ENCODE results near the gene SRCAP. TPM values are rescaled to one million over a fixed set of nuclear protein-coding genes. Genes with fewer than 3 reads are reported as not detected.

SRCAP gene
- total RNA-seq, 2 donors from 2014 or later: 27.5 to 30.0 TPM

- Histone ChIP-seq H3K9me3 (no peaks in the 10 kb centered on the region), H3K4me3 (peak overlapping the region; percentile 38 to 64), H3K27ac (peak overlapping the region; percentile 95 to 99 (median 99)), H3K36me3 (replicated peaks in 1 of 2; ENCODE audit: insufficient read depth in 1 of 2, low read depth in 2 of 2) (peaks cover 0 to 11% of the 10 kb centered on the region in 2 donors), H3K27me3 (no peaks in the 10 kb centered on the region), H3K4me1 (peaks cover 49% of the 10 kb centered on the region)
- peak in 3 of 4 donors; percentile 75 to 97 (median 78) for DNase-seq
- TF ChIP-seq CTCF (IDR thresholded peaks at IDR 0.05) (peak in 1 of 7 experiments; percentile 7), POLR2A (IDR thresholded peaks at IDR 0.05) (peak in 1 of 3 donors; percentile 40)
- 0 to 1% methylated on average over 7 to 37 of the region's 64 CpGs for WGBS, 2 donors
- intact Hi-C loops (cut with DNase I): no loop called here
- ATAC-seq: peak; percentile 33
Observed at GRCh38 chr16:30658731-30659506, 40.1 kb upstream of the SRCAP start.

- H3K27me3 ChIP-seq: no peaks in the 10 kb centered on the region
- H3K36me3 ChIP-seq (replicated peaks in 1 of 2; ENCODE audit: insufficient read depth in 1 of 2, low read depth in 2 of 2): peaks cover 0 to 13% of the 10 kb centered on the region in 2 donors
- DNase-seq (peak in 2 of 4 donors; percentile 35 to 38), ATAC-seq (no peak)
- H3K9me3 ChIP-seq: no peaks in the 10 kb centered on the region
- peak overlapping the region; percentile 58 to 64 for H3K4me3 ChIP-seq
- H3K4me1 ChIP-seq: peaks cover 49% of the 10 kb centered on the region
- peak overlapping the region; percentile 95 to 99 (median 99) for H3K27ac ChIP-seq
- no peak for TF ChIP-seq POLR2A (IDR thresholded peaks at IDR 0.05)
- TF ChIP-seq CTCF (IDR thresholded peaks at IDR 0.05): no peak
- WGBS, 2 donors: 1% methylated on average over 25 to 54 of the region's 84 CpGs
- intact Hi-C loops (cut with DNase I): no loop called here
Observed at GRCh38 chr16:30659507-30660423, 39.2 kb upstream of the SRCAP start.

- Histone ChIP-seq H3K27ac (peak overlapping the region in 3 of 4 donors; percentile 99), H3K4me1 (peaks cover 49% of the 10 kb centered on the region), H3K4me3 (peak overlapping the region; percentile 58 to 63), H3K27me3 (no peaks in the 10 kb centered on the region), H3K36me3 (replicated peaks in 1 of 2; ENCODE audit: insufficient read depth in 1 of 2, low read depth in 2 of 2) (peaks cover 0 to 9% of the 10 kb centered on the region in 2 donors), H3K9me3 (no peaks in the 10 kb centered on the region)
- ATAC-seq (no peak), DNase-seq (no peak)
- TF ChIP-seq POLR2A (IDR thresholded peaks at IDR 0.05) (no peak), CTCF (IDR thresholded peaks at IDR 0.05) (no peak)
- WGBS, 2 donors: 41 to 42% methylated on average over 20 to 21 of the region's 21 CpGs
- intact Hi-C loops (cut with DNase I): no loop called here
Observed at GRCh38 chr16:30660424-30661261, 38.3 kb upstream of the SRCAP start.

- H3K4me1 ChIP-seq: peaks cover 39% of the 10 kb centered on the region
- intact Hi-C loops (cut with DNase I): no loop called here
- TF ChIP-seq POLR2A (IDR thresholded peaks at IDR 0.05) (no peak), CTCF (IDR thresholded peaks at IDR 0.05) (no peak)
- H3K36me3 ChIP-seq (replicated peaks in 1 of 2; ENCODE audit: insufficient read depth in 1 of 2, low read depth in 2 of 2): peaks cover 10 to 20% of the 10 kb centered on the region in 2 donors
- H3K27me3 ChIP-seq: no peaks in the 10 kb centered on the region
- no peak overlapping the region for H3K4me3 ChIP-seq
- ATAC-seq (no peak), DNase-seq (no peak)
- no peaks in the 10 kb centered on the region for H3K9me3 ChIP-seq
- no peak overlapping the region for H3K27ac ChIP-seq
- WGBS, 2 donors: 84 to 86% methylated on average over 13 to 17 of the region's 17 CpGs
Observed at GRCh38 chr16:30662449-30662848, 36.5 kb upstream of the SRCAP start.
